WTC11 (cell line): ENCODE data around the gene MRPL34. TPM values are rescaled to one million over a fixed set of nuclear protein-coding genes. Genes with fewer than 3 reads are reported as not detected.

Experiments used
- ATAC-seq: fragments of 200-7000 bp; cut with Tn5 transposase; 2 replicates; pipeline ENCODE4 v1.10.0; 2021; ENCODE audit warnings: mild to moderate bottlenecking, moderate library complexity
- CTCF ChIA-PET: fragments of 300-600 bp; sonication (Branson Sonifier 250); formaldehyde crosslinking; loops from one replicate; lab custom pipeline; 2021; ENCODE audit warnings: antibody characterized with exemption; lab: Charles Lee
- POLR2A ChIA-PET: fragments of 350-600 bp; sonication (Branson Sonifier 250); formaldehyde crosslinking; loops from one replicate; lab custom pipeline; 2021; ENCODE audit warnings: antibody characterized with exemption; lab: Charles Lee
- DNase-seq: peaks from one replicate; pipeline ENCODE4 v3.0.0; 2021; ENCODE audit warnings: low spot score
- H3K27ac Mint-ChIP-seq: 2 replicates; pipeline ENCODE4 v1.8.0; 2021; ENCODE audit warnings: mixed read lengths
- H3K27me3 Mint-ChIP-seq: 2 replicates; pipeline ENCODE4 v1.8.0; 2021; ENCODE audit warnings: low read depth, mild to moderate bottlenecking, moderate library complexity, mixed read lengths
- H3K36me3 Mint-ChIP-seq: 2 replicates; pipeline ENCODE4 v1.8.0; 2021; ENCODE audit warnings: mixed read lengths
- H3K4me1 Mint-ChIP-seq: 2 replicates; pipeline ENCODE4 v1.8.0; 2022; ENCODE audit warnings: mixed read lengths
- H3K4me3 Mint-ChIP-seq: 2 replicates; pipeline ENCODE4 v1.8.0; 2021; ENCODE audit warnings: mild to moderate bottlenecking, moderate library complexity, mixed read lengths
- H3K9me3 Mint-ChIP-seq: 2 replicates; pipeline ENCODE4 v1.8.0; 2021; ENCODE audit warnings: mixed read lengths
- AR ChIP-seq: fragments of 250-450 bp; sonication (Bioruptor Pico); IDR thresholded peaks from 2 replicates; pipeline ENCODE4 v1.9.0; 2021; ENCODE audit warnings: mild to moderate bottlenecking
- ATF2 ChIP-seq: sonication (generic); formaldehyde crosslinking; IDR thresholded peaks from 2 replicates; pipeline ENCODE4 v1.8.1; 2022; ENCODE audit warnings: low read depth, missing genetic modification reagents, borderline replicate concordance
- FOXK1 ChIP-seq: sonication (generic); formaldehyde crosslinking; IDR thresholded peaks from 2 replicates; pipeline ENCODE4 v1.8.0; 2022; ENCODE audit warnings: mild to moderate bottlenecking, moderate library complexity, missing genetic modification reagents
- GABPB1 ChIP-seq: sonication (generic); formaldehyde crosslinking; IDR thresholded peaks from 2 replicates; pipeline ENCODE4 v1.8.1; 2023; ENCODE audit warnings: mild to moderate bottlenecking, missing genetic modification reagents
- JAZF1 ChIP-seq: fragments of 250-450 bp; sonication (Bioruptor Pico); IDR thresholded peaks from 2 replicates; pipeline ENCODE4 v1.9.0; 2021; ENCODE audit warnings: moderate library complexity, mild to moderate bottlenecking, inconsistent platforms
- MXD4 ChIP-seq: fragments of 250-450 bp; sonication (Bioruptor Pico); IDR thresholded peaks from 2 replicates; pipeline ENCODE4 v1.8.0; 2021; ENCODE audit warnings: mild to moderate bottlenecking, moderate library complexity, borderline replicate concordance
- NFE2L1 ChIP-seq: sonication (generic); formaldehyde crosslinking; IDR thresholded peaks from 2 replicates; pipeline ENCODE4 v1.8.1; 2023; ENCODE audit warnings: missing genetic modification reagents
- NR2C2 ChIP-seq: sonication (generic); formaldehyde crosslinking; IDR thresholded peaks from 2 replicates; pipeline ENCODE4 v1.8.0; 2022; ENCODE audit warnings: mild to moderate bottlenecking, missing genetic modification reagents
- RORB ChIP-seq: fragments of 250-450 bp; sonication (Bioruptor Pico); IDR thresholded peaks from 2 replicates; pipeline ENCODE4 v1.9.0; 2021; ENCODE audit warnings: mild to moderate bottlenecking
- SMAD4 ChIP-seq: sonication (generic); formaldehyde crosslinking; IDR thresholded peaks from 2 replicates; pipeline ENCODE4 v1.8.0; 2022; ENCODE audit warnings: mild to moderate bottlenecking, missing genetic modification reagents
- TEAD4 ChIP-seq: sonication (generic); formaldehyde crosslinking; IDR thresholded peaks from 2 replicates; pipeline ENCODE4 v1.8.0; 2022; ENCODE audit warnings: mild to moderate bottlenecking, missing genetic modification reagents
- USF1 ChIP-seq: sonication (generic); formaldehyde crosslinking; IDR thresholded peaks from 2 replicates; pipeline ENCODE4 v1.8.0; 2022; ENCODE audit warnings: mild to moderate bottlenecking, missing genetic modification reagents
- USF2 ChIP-seq: sonication (generic); formaldehyde crosslinking; IDR thresholded peaks from 2 replicates; pipeline ENCODE4 v1.8.1; 2023; ENCODE audit warnings: mild to moderate bottlenecking, missing genetic modification reagents, moderate library complexity
- ZBTB43 ChIP-seq: sonication (generic); formaldehyde crosslinking; IDR thresholded peaks from 2 replicates; pipeline ENCODE4 v1.8.1; 2023; ENCODE audit warnings: mild to moderate bottlenecking, missing genetic modification reagents
- ZNF121 ChIP-seq: sonication (generic); formaldehyde crosslinking; IDR thresholded peaks from 2 replicates; pipeline ENCODE4 v1.8.0; 2023; ENCODE audit warnings: missing genetic modification reagents
- ZNF317 ChIP-seq: sonication (generic); formaldehyde crosslinking; IDR thresholded peaks from 2 replicates; pipeline ENCODE4 v1.8.1; 2023; ENCODE audit warnings: low read depth, mild to moderate bottlenecking, moderate library complexity, missing genetic modification reagents, borderline replicate concordance
- ZSCAN18 ChIP-seq: fragments of 250-450 bp; sonication (Bioruptor Pico); IDR thresholded peaks from 2 replicates; pipeline ENCODE4 v2.1.2; 2022; ENCODE audit warnings: mild to moderate bottlenecking, moderate library complexity
- total RNA-seq: library from RNA; stranded (reverse); gene quantifications from 3 replicates; pipeline ENCODE4 v1.2.3, GENCODE V29; 2021

MRPL34 gene
- total RNA-seq, 1 experiment from 2014 or later: 130 TPM

- H3K36me3 Mint-ChIP-seq: peaks cover 8% of the 10 kb centered on the region; the same call in 1 of the 2 replicates
- peaks cover 3% of the 10 kb centered on the region; the same call in 1 of the 2 replicates for H3K4me1 Mint-ChIP-seq
- ChIA-PET CTCF (interaction anchor here (5.3 kb wide), 1 partner anchor 25 kb away, joined by 29 read pairs; no protein-coding TSS in a partner anchor), POLR2A (no interaction called here)
- H3K27me3 Mint-ChIP-seq: peaks cover 6% of the 10 kb centered on the region
- DNase-seq (no peak), ATAC-seq (no peak)
- H3K27ac Mint-ChIP-seq: no peak overlapping the region
- H3K9me3 Mint-ChIP-seq: no peaks in the 10 kb centered on the region
- no peak overlapping the region for H3K4me3 Mint-ChIP-seq
- TF ChIP-seq ATF2 (no peak), JAZF1 (no peak), TEAD4 (CRISPR knock-in tag) (no peak), NFE2L1 (CRISPR knock-in tag) (no peak), USF2 (CRISPR knock-in tag) (no peak)
Observed at GRCh38 chr19:17285415-17286135, 20.1 kb upstream of the MRPL34 start.

- no peak for DNase-seq
- Mint-ChIP-seq H3K9me3 (no peaks in the 10 kb centered on the region), H3K36me3 (peaks cover 8% of the 10 kb centered on the region; the same call in 1 of the 2 replicates), H3K27me3 (peaks cover 3% of the 10 kb centered on the region), H3K27ac (no peak overlapping the region), H3K4me1 (peaks cover 3% of the 10 kb centered on the region; the same call in 1 of the 2 replicates), H3K4me3 (no peak overlapping the region)
- ATAC-seq: no peak
- no peak for TF ChIP-seq GABPB1 (CRISPR knock-in tag)
- TF ChIP-seq SMAD4: no peak
- no peak for TF ChIP-seq ZNF121 (CRISPR knock-in tag)
- no peak for TF ChIP-seq FOXK1
- no peak for TF ChIP-seq ZBTB43
- no peak for TF ChIP-seq AR (CRISPR knock-in tag)
- no peak for TF ChIP-seq ZNF317 (CRISPR knock-in tag)
- TF ChIP-seq ZSCAN18 (CRISPR knock-in tag): no peak
- no peak for TF ChIP-seq NR2C2
- TF ChIP-seq MXD4 (CRISPR knock-in tag): no peak
- TF ChIP-seq RORB (CRISPR knock-in tag): no peak
- no peak for TF ChIP-seq USF1 (CRISPR knock-in tag)
- POLR2A ChIA-PET: no interaction called here
- CTCF ChIA-PET: no interaction called here
Observed at GRCh38 chr19:17286263-17286662, 19.4 kb upstream of the MRPL34 start.
